COLO668 (cell line): Measurements from ENCODE around the gene SERPINA9.

ENCODE experiments used
- DNase-seq: peaks from one replicate; lab custom pipeline; 2025; ENCODE audit not compliant: unreplicated experiment; lab: John Stamatoyannopoulos, UW

SERPINA9 gene

DNA sequence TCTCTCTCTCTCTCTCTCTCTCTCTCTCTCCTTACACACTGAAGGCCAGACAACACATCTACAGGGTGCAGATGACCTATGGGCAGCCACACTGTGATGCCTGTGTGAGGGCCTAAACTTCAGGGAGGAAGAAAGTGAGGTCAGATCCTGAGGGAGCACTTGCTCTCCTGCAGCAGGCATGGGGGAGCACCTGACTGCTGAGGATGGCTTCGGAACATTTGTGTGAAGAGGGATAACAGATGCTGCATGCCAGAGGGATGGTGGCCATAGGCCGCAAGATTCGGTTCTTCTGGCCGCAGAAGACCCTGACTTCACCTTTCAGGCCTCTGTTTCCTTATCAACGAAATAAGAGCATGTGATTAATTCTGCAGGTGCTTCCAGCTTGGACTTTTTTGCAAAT, 11.7 kb downstream of the SERPINA9 start:
- no peak for DNase-seq

GRCh38 chr14:94462763-94463572, 13.0 kb downstream of the SERPINA9 start:
- no peak for DNase-seq

DNA sequence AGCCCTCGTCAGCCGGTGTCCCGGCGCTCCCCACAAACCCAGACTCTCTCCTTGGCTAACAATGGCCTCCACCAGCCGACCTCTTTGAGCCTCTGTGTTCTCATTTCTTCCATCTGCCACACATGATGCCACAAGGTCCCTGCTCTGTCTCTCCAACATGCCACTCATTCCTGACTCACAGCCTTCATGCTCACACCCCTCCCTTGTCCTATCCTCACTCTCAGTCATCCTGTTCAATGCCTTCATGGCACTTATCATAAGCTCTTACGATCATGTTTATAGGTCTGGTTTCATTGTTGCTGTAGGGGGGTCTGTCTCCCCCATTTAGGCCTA, 13.8 kb downstream of the SERPINA9 start:
- no peak for DNase-seq

DNA sequence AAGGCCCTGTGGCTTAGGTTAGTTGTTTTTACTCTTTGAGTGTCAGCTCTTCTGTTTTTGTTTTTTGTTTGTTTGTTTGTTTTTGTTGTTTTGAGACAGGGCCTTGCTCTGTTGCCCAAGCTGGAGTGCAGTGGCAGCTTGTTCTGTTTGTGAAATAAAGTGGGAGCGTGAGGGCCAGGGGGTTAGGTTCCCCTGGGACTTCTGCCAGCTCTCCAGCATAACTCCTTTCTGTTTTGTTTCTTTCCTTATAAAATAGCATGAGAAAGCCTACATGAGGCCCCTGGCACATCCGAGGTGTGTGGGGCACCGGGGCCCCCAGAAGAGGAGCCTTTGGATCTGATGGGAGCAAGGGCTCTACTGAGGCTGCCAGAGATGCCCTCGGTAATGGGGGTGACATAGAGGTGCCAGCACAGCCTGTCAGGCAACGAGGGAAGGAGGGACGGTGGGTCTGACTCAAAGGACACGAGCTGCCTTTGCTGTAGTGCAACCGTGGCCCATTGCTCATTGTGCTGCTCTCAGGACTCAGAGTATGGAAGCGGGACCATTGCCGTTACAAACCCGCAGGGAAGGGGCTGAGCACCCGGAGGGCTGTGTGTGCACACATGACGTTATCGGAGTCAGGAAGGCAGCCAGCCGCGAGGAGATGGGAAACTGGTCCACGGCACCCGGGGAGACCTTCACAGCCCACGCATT, 14.3 kb downstream of the SERPINA9 start:
- DNase-seq = no peak

GRCh38 chr14:94460631-94461416, 15.2 kb downstream of the SERPINA9 start:
- DNase-seq = no peak

- no peak for DNase-seq
Observed at GRCh38 chr14:94458558-94459205, 17.3 kb downstream of the SERPINA9 start.

DNA sequence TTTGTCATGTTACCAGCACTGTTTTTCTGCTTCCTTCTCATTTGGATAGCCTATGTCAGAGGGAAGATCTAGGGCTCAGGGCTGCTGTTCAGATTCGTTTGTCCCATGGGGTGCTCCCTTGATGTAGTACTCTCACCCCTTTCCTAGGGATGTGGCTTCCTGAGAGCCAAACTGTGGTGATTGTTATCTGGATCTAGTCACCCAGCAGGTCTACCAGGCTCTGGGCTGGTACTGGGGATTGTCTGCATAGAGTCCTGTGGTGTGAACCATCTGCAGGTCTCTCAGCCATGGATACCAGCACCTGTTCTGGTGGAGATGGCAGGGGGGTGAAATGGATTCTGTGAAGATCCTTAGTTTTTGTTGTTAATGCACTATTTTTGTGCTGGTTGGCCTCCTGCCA, 17.9 kb downstream of the SERPINA9 start:
- DNase-seq = no peak

GRCh38 chr14:94455928-94456327, 20.1 kb downstream of the SERPINA9 start:
- DNase-seq = no peak

DNA sequence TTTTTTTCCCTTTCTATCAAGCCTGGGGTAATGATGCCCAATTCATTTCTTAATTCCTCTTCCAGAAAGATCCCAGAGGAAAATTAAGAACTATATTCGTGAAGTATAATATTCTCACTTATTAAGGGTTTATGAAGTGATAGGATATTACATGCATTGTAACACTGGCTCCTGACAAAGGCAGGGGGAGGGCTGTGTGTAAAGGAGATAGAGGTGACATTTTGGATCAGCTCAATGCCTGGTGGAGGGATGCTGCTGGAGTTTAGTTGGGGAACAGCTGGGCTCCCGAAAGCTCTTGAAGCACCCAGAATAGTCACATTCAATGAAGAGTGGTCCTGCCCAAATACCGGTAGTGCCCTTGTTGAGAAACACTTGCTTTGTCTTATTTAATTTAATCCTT, 24.2 kb downstream of the SERPINA9 start:
- no peak for DNase-seq

- no peak for DNase-seq
Observed at GRCh38 chr14:94451091-94451771, 24.8 kb downstream of the SERPINA9 start.

DNA sequence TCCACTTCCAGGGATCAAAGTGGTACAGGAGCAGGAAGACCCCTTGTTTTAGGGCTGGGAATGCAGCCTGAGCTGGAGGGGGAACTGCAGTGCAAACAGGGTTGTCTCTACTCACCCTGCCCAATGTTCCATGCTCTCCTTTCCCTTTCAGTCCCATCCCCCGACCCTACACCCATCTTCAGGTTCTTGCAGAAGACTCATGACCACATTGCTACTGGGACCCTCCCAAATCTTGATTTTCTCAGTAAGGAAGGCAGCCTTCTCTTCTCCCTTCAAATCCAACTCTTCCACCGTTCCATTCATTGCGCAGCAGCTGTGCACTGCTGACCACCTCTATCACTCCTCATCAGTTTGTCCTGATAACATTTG, 25.3 kb downstream of the SERPINA9 start:
- DNase-seq = no peak

DNA sequence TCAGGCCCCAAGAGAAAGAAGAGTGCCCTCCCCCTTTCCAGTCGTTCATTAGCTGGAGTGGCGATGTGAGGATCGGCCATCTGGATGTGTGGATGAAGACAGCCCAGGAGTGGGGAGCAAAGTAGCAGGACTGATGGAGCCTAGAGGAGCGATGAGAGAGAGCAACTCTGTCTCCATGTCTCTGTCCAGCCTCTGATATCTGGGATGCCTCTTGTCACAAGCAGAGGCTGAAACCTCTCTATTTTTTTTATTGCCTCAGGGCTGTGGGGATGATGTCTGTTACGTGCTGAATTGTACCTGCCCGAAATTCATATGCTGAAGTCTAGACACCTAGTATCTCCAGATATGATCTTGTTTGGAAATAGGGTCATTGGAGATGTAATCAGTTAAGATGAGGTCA, 26.1 kb downstream of the SERPINA9 start:
- DNase-seq = no peak

DNA sequence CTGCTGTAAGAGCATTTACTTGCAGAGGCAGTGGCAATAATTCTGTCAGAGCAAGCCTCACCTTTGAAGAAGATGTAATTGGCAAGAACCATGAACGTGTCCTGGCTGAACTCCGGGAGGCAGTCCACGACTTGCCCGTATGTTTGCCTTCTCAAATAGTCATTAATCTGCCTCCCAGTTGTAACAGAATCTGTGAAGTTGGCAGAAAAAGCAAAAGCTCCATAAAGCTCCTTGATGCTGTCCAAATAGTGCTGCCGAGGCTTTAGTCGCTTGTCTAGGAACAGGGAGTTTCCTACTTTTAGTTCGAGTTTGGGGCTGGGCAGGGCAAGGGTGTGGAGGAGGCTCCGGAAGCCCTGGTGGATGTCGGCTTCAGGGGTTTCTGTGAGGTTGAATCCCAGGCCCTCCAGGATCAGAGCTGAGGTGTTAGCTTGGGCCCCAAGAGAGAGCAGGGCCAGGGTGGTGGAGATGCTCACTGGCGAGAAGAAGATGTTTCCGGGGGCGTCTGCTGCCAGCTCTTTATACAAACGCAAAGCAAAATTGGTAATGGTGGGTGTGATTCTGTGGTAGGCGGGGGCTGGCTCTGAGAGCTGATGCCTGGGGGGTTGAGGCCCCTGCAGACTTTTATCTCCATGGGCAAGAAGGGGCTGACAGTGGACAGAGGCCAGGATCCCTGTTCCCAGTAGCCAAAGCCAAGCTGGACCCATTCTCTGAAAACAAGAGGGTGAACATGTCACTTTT, 27.8 kb downstream of the SERPINA9 start:
- DNase-seq = no peak

DNA sequence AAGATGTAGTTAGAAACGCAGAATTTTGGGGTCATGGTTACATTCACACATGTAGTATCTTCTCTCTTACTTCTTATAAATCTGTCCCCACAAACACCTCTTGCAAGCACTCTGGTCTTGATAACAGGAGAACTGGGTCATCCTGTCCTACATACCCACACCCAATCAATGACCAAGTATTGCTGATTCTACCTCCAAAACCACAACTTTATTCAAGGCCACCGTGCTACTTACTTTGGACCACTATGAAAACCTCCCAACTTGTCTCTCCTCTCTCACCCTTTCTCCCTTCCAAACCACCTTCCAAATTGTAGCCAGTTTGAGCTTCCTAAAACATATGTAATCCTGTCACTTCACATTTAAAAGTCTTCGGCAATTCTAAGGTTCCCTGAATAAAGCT, 28.8 kb downstream of the SERPINA9 start:
- no peak for DNase-seq

DNA sequence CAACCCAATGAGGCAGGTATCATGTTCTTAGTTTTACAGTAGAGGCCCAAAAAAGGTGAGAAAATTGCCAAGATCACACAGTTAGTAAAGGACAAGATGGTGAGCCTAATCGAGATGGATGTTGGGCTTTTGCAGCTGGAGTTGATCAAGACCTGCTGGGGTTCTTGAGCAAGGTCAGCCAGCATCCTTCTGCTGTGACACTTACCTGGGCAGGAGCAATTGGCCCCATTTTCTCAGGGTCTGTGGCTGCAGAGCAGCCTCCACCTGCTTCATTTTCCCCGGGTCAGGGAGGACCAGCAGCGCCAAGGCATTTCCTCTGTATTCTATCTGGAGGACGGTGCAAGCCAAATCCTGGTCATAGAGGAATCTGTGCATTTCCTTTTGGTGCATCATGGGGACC, 29.9 kb downstream of the SERPINA9 start:
- DNase-seq = no peak

GRCh38 chr14:94445003-94445402, 31.0 kb downstream of the SERPINA9 start:
- no peak for DNase-seq

DNA sequence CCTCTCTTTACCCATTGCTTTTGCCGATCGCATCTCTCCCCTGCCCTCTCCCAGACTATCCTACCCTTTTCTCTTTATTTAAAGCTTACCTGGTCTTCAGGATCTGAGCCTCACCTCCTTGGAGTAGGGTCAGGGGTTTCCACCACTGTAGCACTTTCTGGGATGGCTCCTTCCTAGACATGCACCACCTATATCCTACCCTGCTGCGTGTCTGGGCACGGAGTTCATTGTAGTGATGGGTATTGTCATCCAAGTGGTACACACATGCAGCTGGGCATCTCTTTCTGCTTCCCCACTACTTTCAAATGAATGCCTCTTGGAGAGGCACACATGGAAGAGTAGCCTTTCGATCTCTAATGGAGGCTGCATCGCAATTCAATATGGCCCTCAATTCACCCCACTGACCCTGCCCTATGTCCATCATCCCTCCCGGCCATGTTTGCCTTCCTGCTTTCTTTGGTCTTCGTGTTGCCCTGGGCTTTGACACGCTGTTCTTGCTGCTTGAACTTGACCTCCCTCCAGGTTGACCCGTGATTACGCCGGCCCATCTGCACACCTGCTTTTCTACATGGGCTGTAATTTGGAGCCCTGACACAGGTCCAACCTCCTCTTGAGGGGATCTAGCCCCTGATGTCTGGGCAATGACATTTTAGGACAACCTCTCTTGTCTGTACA, 34.3 kb downstream of the SERPINA9 start:
- no peak for DNase-seq

GRCh38 chr14:94441130-94441529, 34.9 kb downstream of the SERPINA9 start:
- no peak for DNase-seq

DNA sequence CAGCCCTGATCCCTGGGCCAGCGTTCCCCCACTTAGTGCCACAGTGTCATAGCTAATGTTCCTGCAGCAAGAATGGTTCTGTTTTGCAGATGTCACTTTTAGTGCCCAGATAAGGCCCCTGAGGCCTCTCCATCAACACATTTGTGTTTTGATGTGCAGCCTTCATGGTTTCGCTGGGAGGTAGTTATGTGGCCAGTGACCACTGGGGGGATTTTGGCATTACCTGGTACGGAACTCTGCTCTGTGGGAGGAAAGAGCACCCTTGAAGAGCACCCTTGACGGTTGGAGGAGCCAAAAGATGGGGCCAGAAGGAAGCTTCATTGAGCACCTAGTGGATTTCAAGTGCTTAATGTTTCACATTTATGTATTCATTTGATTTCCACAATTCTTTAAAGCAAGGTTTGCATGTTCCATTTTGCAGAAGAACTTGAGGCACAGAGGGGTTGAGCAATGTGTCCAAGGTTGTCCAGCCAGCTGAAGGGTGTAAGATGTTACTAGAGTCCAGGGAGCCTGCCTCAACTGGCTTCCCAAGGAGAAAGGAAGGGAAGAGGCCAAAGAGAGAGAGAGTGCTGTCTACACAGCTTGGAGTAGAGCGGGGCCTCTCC, 36.4 kb downstream of the SERPINA9 start:
- no peak for DNase-seq
